ENCODE measurements around the gene CCDC122.

Gene CCDC122

DNA sequence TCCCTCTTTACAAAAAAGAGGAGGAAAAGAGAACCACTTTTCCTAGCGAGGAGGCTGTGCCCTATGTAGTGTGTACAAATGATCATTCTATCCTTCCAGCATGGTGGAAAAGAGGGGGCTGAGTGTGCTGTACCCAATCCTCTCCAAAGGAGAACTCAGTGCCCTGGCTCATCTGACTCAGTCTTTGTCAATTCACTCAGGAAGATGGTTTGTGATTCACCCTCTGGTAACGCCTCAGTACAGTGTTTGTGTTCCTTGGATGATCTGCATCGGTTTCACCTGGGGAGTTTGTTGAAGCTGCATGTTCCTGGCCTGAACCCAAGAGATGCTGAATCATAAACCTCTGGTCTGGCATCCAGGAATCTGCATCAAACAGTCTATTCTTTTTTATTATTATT, 74.5 kb downstream of the CCDC122 start:
- Histone ChIP-seq H4K20me1 (no peaks in the 10 kb centered on the region), H3K4me3 (no peak overlapping the region), H3K4me1 (peaks cover 0 to 23% (median 3%) of the 10 kb centered on the region in 10 experiments; a peak in 9 of 20 replicates), H3K9me3 (replicated peaks in 1 of 11) (no peaks in the 10 kb centered on the region), H3K4me2 (peak overlapping the region in 5 of 11 experiments; percentile 4 to 73 (median 58); a peak in 7 of 22 replicates), H3K36me3 (no peaks in the 10 kb centered on the region), H3K27me3 (no peaks in the 10 kb centered on the region), H3K9ac (peak overlapping the region in 2 of 11 experiments; percentile 24 to 41; a peak in 1 of 22 replicates), H3K27ac (peak overlapping the region in 2 of 11 experiments; percentile 38 to 45; a peak in 3 of 22 replicates)
- TF ChIP-seq Cebpa-rat (IDR thresholded peaks at IDR 0.05), result no peak

DNA sequence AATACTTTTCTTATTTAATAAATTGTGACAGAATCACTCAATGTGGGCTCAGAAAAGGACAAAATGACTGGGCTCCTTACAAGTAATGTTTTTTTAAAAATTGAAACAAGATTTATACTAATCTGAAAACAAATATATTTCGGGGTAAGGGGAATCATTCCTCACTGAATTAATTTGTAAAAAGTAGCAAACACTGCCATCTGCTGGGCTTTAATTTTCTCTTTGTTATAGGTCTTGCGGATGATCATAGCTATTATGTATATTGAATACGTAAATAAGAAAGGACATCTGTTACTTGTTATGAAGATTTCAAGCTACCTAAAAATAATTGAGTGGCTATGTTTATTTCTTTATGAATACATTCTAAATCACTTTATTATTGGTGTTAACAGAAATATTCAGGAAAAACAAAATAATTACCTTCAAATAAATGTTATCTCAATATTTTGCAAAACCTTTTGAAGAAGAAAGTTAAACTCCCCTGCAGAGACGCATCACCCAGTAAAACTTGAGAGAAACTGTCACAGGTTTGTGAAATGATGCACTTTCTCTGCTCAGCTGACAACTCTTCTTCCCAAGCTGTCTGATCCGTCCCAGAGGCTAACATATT, 75.0 kb downstream of the CCDC122 start:
- TF ChIP-seq Cebpa-rat (IDR thresholded peaks at IDR 0.05), result no peak
- H3K36me3 ChIP-seq, result no peaks in the 10 kb centered on the region
- H3K4me1 ChIP-seq, result peaks cover 0 to 22% (median 3%) of the 10 kb centered on the region in 10 experiments; a peak in 9 of 20 replicates
- H3K9me3 ChIP-seq (replicated peaks in 1 of 11), result no peaks in the 10 kb centered on the region
- peak overlapping the region in 5 of 11 experiments; percentile 4 to 73 (median 58); a peak in 7 of 22 replicates for H3K4me2 ChIP-seq
- no peak overlapping the region for H3K4me3 ChIP-seq
- peak overlapping the region in 2 of 11 experiments; percentile 38 to 45; a peak in 3 of 22 replicates for H3K27ac ChIP-seq
- peak overlapping the region in 3 of 11 experiments; percentile 24 to 55 (median 41); a peak in 1 of 22 replicates for H3K9ac ChIP-seq
- no peaks in the 10 kb centered on the region for H3K27me3 ChIP-seq
- no peaks in the 10 kb centered on the region for H4K20me1 ChIP-seq

DNA sequence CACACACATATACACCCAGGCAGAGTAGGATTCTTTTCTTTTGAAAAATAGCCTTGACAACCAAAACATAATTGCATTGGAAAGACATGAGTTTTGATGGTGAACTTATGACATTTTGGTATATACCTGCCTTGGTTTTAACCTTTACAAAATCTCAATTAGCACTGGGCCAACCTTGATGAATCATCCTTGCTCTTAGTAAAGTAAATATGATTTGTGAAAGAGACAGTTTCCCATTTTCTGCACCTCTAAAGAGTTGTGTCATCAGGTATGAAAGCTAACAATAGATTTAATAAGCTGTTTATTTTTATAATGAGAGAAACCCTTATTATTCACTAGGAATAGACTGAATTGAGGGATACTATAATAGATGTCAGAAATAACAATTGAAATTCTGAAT, 77.0 kb downstream of the CCDC122 start:
- no peaks in the 10 kb centered on the region for H3K36me3 ChIP-seq
- peaks cover 0 to 15% (median 3%) of the 10 kb centered on the region in 10 experiments; a peak in 9 of 20 replicates for H3K4me1 ChIP-seq
- H3K27me3 ChIP-seq, result no peaks in the 10 kb centered on the region
- H3K4me3 ChIP-seq, result no peak overlapping the region
- H3K27ac ChIP-seq, result no peak overlapping the region
- H4K20me1 ChIP-seq, result no peaks in the 10 kb centered on the region
- no peak overlapping the region for H3K9ac ChIP-seq
- TF ChIP-seq Cebpa-rat (IDR thresholded peaks at IDR 0.05), result no peak
- H3K4me2 ChIP-seq, result no peak overlapping the region
- no peaks in the 10 kb centered on the region for H3K9me3 ChIP-seq (replicated peaks in 1 of 11)

GRCh38 chr13:43800828-43801227, 78.7 kb downstream of the CCDC122 start:
- Histone ChIP-seq H3K4me1 (peaks cover 0 to 15% (median 3%) of the 10 kb centered on the region in 10 experiments; a peak in 9 of 20 replicates), H3K27ac (no peak overlapping the region), H3K9me3 (replicated peaks in 1 of 11) (no peaks in the 10 kb centered on the region), H3K27me3 (no peaks in the 10 kb centered on the region), H3K4me2 (no peak overlapping the region), H4K20me1 (no peaks in the 10 kb centered on the region), H3K4me3 (no peak overlapping the region), H3K9ac (no peak overlapping the region), H3K36me3 (no peaks in the 10 kb centered on the region)
- TF ChIP-seq Cebpa-rat (IDR thresholded peaks at IDR 0.05), result no peak

- Histone ChIP-seq H3K27ac (no peak overlapping the region), H3K9me3 (replicated peaks in 1 of 11) (no peaks in the 10 kb centered on the region), H4K20me1 (no peaks in the 10 kb centered on the region), H3K4me2 (no peak overlapping the region), H3K4me1 (peaks cover 0 to 4% (median 0%) of the 10 kb centered on the region in 10 experiments; a peak in 2 of 20 replicates), H3K4me3 (no peak overlapping the region), H3K36me3 (no peaks in the 10 kb centered on the region), H3K9ac (no peak overlapping the region), H3K27me3 (no peaks in the 10 kb centered on the region)
- TF ChIP-seq Cebpa-rat (IDR thresholded peaks at IDR 0.05), result no peak
Measured at GRCh38 chr13:43799191-43799590, 80.3 kb downstream of the CCDC122 start.

- no peak overlapping the region for H3K27ac ChIP-seq
- H3K9me3 ChIP-seq (replicated peaks in 1 of 11), result no peaks in the 10 kb centered on the region
- no peak for TF ChIP-seq Cebpa-rat (IDR thresholded peaks at IDR 0.05)
- H3K4me3 ChIP-seq, result no peak overlapping the region
- no peak overlapping the region for H3K9ac ChIP-seq
- H3K36me3 ChIP-seq, result no peaks in the 10 kb centered on the region
- no peaks in the 10 kb centered on the region for H3K27me3 ChIP-seq
- peaks cover 2 to 5% (median 3%) of the 10 kb centered on the region in 10 experiments; a peak in 18 of 20 replicates for H3K4me1 ChIP-seq
- H3K4me2 ChIP-seq, result no peak overlapping the region
- no peaks in the 10 kb centered on the region for H4K20me1 ChIP-seq
Measured at GRCh38 chr13:43797869-43798268, 81.7 kb downstream of the CCDC122 start.

GRCh38 chr13:43797159-43797558, 82.4 kb downstream of the CCDC122 start:
- Histone ChIP-seq H3K4me1 (peaks cover 9 to 12% (median 11%) of the 10 kb centered on the region in 10 experiments; a peak in 18 of 20 replicates), H3K4me3 (no peak overlapping the region), H3K27me3 (no peaks in the 10 kb centered on the region), H3K9me3 (replicated peaks in 1 of 11) (no peaks in the 10 kb centered on the region), H3K36me3 (no peaks in the 10 kb centered on the region), H4K20me1 (no peaks in the 10 kb centered on the region), H3K27ac (no peak overlapping the region), H3K9ac (no peak overlapping the region), H3K4me2 (no peak overlapping the region)
- TF ChIP-seq Cebpa-rat (IDR thresholded peaks at IDR 0.05), result no peak

GRCh38 chr13:43794416-43794815, 85.1 kb downstream of the CCDC122 start:
- H3K9ac ChIP-seq, result no peak overlapping the region
- no peaks in the 10 kb centered on the region for H4K20me1 ChIP-seq
- no peak for TF ChIP-seq Cebpa-rat (IDR thresholded peaks at IDR 0.05)

DNA sequence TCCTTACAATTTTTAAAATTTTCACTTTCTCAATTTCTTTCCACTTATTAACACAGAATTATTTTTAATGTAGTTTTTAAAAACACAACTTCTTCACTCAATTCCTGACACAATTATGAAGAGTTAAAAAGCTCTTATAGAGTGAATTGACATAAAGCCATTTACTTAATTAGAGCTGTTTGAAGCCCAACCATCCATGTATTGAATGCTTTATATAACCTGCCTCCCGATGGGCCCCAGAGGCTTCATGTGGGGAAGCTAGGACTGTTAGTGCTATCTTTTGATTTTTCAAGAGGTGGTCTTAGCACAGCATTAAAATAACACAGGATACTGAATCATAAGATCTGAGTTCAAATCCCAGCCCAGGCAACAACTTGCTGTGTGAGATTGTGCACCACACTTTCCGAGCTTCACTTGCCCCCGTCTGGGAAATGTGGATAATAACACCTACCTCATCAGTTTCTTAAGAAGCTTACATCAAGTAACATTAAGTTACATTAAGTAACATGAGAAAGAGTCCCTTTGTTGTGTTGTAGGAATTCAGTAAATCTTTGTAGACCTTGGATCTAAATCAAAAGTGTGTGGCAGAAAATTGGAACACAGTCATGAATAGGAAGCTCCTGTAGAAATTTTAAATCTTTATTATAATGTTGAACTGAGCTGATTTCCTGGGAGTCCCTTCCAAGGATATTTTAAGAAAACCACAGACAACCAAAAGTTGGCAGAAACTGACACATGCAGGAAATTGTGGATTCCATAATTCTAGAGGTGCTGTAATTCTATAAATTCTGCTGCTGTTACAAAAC, 87.3 kb downstream of the CCDC122 start:
- no peaks in the 10 kb centered on the region for H3K36me3 ChIP-seq
- no peaks in the 10 kb centered on the region for H3K9me3 ChIP-seq (replicated peaks in 1 of 11)
- peaks cover 20 to 26% (median 23%) of the 10 kb centered on the region in 10 experiments for H3K4me1 ChIP-seq
- TF ChIP-seq Cebpa-rat (IDR thresholded peaks at IDR 0.05), result no peak
- peaks cover 7 to 12% (median 10%) of the 10 kb centered on the region in 11 experiments for H3K27me3 ChIP-seq
- H3K27ac ChIP-seq, result no peak overlapping the region
- H3K4me2 ChIP-seq, result peak overlapping the region; percentile 11 to 66 (median 47); a peak in 19 of 22 replicates
- no peaks in the 10 kb centered on the region for H4K20me1 ChIP-seq
- H3K4me3 ChIP-seq, result no peak overlapping the region
- H3K9ac ChIP-seq, result 0 out of 22 replicates have a peak overlapping the region, but pooled peaks of 1 of the 11 experiments have one; percentile 6

More at GRCh38 chr13:43794416-43794815, 85.1 kb downstream of the CCDC122 start:
- no peak overlapping the region for H3K27ac ChIP-seq
- no peaks in the 10 kb centered on the region for H3K9me3 ChIP-seq (replicated peaks in 1 of 11)
- no peaks in the 10 kb centered on the region for H3K36me3 ChIP-seq
- no peak overlapping the region for H3K4me2 ChIP-seq
- H3K27me3 ChIP-seq, result no peaks in the 10 kb centered on the region; a peak in 1 of 22 replicates
- no peak overlapping the region for H3K4me3 ChIP-seq
- peaks cover 9 to 13% (median 12%) of the 10 kb centered on the region in 10 experiments; a peak in 18 of 20 replicates for H3K4me1 ChIP-seq

Data from BLaER1 treated with 17β-estradiol and CSF1 and Interleukin-3, amounts not matched to agents 10 nM and 100 nM (cell line).